Smooth muscle cell of the brain vasculature (primary cell): ENCODE measurements around the gene DDX47.
"Not testable (repeated sequence)": the region's sequence is repeated elsewhere in the genome, so short reads cannot be mapped to it uniquely, and the experiment has no call there.

Experiments
- DNase-seq: peaks from one replicate; pipeline ENCODE4 v3.0.0-alpha.2; 2012; ENCODE audit warnings: low read depth, low spot score

Gene DDX47

GRCh38 chr12:12796928-12797793, 16.0 kb upstream of the DDX47 start:
- DNase-seq, result no peak

- DNase-seq, result no peak
Measured at GRCh38 chr12:12797794-12798152, 15.4 kb upstream of the DDX47 start.

GRCh38 chr12:12798480-12798879, 14.7 kb upstream of the DDX47 start:
- no peak for DNase-seq

DNA sequence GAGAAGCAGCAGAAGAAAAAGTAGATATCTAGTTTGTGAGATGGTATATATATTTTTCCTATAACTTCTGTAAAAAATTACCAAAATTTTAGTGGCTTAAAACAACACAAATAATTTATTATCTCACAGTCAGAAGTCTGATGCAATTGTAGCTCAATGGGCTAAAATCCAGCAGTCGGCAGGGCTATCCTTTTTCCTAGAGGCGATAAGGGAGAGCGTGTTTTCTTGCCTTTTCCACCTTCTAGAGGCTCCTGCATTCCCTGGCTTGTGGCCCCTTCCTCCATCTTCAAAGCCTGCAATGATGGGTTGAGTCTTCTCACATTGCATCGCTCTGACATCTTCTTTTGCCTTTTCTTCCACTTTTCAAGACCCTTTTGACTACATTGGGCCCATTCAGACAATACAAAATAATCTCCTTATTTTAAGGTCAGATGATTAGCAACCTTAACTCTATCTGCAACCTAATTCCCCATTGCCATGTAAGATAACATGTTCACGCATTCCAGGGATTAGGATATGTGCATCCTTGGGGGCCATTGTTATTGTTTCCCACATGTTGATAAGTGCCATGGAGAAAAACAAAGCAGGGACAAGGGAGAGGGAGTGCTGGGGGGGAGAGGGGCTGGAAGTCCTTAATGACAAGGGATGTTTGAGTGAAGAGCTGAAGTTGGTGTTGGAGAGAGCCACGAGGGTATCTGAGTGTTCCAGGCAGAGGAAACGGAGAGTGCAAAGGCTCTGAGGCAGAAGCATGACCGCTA, 13.8 kb upstream of the DDX47 start:
- DNase-seq, result no peak

DNA sequence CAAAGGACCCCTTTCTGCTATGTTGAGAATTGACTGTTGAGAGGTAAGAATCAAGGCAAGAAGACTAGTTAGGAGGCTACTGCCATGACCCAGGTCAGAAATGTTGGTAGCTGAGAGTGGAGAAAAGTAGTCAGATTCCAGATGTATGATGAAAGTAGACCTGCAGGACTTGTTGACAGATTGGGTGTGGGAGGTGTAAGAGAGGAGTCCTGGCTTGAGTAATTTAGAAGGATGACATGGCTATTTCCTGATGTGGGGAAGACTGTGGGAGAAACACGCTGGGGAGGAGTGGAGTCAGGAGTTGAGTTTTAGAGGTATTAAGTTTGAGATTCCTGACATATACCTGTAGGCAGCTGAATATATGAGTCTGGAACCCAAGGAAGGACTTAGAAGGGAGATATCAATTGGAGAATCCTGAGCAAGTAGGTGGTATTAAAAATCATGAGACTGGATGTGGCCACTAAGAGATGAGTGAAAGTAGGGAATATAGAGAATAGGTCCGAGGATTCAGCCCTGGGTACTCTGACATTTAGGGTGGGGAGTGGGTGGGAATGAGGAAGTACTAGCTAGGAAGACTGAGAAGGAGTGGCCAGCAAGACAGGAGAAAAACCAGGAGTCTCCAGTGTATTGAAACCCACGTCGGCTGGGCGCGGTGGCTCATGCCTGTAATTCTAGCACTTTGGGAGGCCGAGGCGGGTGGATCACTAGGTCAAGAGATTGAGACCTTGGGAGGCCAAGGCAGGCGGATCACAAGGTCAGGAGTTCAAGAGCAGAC, 12.6 kb upstream of the DDX47 start:
- DNase-seq, result no peak

- not testable (repeated sequence) for DNase-seq
Measured at GRCh38 chr12:12801656-12802055, 11.5 kb upstream of the DDX47 start.

- no peak for DNase-seq
Measured at GRCh38 chr12:12803186-12803585, 10.0 kb upstream of the DDX47 start.

GRCh38 chr12:12804011-12804410, 9.1 kb upstream of the DDX47 start:
- no peak for DNase-seq

DNA sequence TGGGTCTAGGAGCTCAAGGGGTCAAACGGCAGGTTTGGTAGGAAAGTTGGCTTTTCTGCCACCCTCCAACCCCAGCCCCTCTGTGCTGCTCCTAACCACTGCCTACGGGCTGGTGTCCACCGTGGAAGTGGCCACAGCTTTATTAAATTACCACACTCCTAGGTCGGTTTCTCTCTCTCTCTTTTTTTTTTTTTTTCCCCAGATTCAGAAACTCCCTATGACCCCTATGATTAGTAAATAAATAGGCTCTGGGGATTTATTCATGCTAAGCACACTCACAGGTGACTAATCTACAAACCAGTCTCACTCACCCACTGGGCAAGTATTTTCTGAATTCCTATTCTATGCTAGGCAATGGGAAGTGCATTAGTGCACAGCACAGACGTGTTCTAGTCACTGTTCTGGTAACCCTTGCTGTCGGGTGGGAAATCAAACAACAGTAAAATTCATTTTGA, 8.7 kb upstream of the DDX47 start:
- no peak for DNase-seq

DNA sequence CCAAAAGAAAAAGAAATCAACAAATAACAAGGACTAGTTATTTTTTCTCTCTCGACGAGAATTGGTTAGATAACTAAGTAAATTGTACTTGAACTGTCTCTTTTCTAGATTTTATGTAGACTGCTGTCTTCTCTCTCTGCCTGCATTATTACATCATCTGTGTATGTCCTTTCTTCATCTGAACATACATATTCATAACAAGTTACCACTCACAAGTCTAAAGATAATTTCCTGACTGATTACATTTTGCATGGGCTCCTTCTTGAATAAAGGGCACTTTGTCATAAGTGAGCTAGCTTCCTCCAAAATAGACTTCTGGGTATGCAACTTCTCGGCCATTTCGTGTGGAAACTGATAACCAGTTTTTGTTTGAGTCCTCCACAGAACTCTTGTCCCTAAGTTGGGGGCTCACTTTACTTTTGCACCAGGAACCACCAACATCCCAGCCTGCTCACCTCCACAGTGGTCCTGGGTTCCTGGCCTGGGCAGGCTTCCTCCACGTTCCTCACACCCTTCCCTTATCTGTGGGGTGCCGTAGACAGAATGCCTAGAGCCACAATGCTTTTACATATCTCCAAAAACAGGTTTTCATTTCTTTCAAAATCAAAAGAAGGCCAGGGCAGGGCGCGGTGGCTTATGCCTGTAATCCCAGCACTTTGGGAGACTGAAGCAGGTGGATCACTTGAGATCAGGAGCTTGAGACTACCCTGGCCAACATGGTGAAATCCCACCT, 6.2 kb upstream of the DDX47 start:
- DNase-seq, result no peak

GRCh38 chr12:12807517-12807903, 5.6 kb upstream of the DDX47 start:
- DNase-seq, result not testable (repeated sequence)

GRCh38 chr12:12807970-12808702, 5.0 kb upstream of the DDX47 start:
- no peak for DNase-seq

DNA sequence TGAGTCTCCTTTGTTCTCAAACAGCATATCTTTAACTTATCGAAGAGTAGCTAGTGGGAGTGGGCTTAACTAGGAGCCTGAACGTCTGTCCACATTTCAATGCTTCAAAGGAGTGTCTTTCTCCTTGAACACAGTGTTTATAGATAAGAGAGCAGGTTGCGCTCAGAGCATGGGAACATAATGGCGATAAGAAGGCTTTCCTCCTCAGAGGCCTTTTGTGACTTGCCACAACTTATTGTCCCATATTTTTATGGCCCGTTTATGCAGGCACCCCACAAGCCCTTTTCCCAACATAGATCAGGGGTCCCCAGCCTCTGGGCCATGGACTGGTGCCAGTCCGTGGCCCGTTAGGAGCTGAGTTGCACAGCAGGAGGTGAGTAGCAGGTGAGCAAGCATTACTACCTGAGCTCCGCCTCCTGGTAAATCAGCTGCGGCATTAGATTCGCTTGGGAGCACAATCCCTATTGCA, 2.6 kb upstream of the DDX47 start:
- no peak for DNase-seq

GRCh38 chr12:12811343-12811742, 1.8 kb upstream of the DDX47 start:
- no peak for DNase-seq

DNA sequence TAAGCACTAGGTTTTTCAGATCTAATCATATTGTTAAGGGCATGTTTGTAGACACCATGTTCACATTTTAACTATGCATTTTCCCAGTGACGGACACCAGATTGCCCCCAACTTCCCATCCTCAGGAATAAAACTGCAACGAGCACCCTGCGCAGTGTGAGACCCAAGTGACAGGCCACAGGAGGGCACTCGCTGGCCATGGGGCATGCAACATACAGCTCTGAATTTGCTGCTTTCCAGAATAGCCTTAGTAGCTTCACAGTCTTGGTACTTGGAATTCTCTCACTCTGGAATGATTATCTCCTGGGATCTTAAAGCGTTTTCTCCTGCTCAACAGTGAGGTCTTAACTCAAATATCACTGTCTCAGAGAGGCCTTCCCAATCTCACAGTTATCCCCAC, 972 bp upstream of the DDX47 start:
- no peak for DNase-seq

- no peak for DNase-seq
Measured at GRCh38 chr12:12812618-12813119, 477 bp upstream of the DDX47 start.

- DNase-seq, result no peak
Measured at GRCh38 chr12:12817616-12818015, 4.5 kb downstream of the DDX47 start.

- DNase-seq, result no peak
Measured at GRCh38 chr12:12818701-12819100, 5.6 kb downstream of the DDX47 start.

GRCh38 chr12:12819221-12819620, 6.1 kb downstream of the DDX47 start:
- no peak for DNase-seq

DNA sequence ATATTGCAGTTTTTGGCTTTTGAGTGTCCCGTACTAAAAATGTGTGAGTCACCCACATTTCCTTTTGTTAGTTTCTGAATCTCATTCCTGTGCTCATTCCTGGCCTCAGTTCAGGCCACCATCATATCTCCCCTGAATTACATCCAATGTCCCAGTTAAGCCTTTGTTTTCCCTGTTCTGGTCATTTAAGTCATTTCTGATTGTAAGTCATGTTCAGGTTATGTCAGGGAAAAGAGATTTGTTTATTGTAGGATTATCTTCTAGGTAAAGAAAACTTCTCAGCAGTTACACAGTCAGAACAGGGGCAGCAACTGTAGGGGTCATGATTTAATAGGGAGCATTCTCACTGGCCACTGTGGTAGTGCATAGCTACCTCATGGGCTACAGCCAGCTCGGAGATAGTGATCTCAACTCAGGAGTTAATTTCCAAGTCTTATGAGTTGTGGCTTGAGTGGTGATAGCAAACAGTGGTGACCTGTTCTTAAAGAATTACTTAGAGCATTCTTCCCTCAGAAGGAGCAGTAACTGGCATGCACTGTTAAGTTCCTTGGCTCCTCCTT, 6.7 kb downstream of the DDX47 start:
- DNase-seq, result no peak
